Ishikawa (cell line): ENCODE measurements around the gene SHMT2.

Experiments
- CEBPB ChIP-seq: IDR thresholded peaks from 2 replicates; pipeline ENCODE4 v1.6.1; 2012
- CREB1 ChIP-seq: IDR thresholded peaks from 2 replicates; pipeline ENCODE4 v1.6.1; 2012; ENCODE audit warnings: low read depth
- EGR1 ChIP-seq: IDR thresholded peaks from 2 replicates; pipeline ENCODE4 v1.6.1; 2012
- EP300 ChIP-seq: IDR thresholded peaks from 2 replicates; pipeline ENCODE4 v1.6.1; 2012; ENCODE audit warnings: borderline replicate concordance
- FOXM1 ChIP-seq: IDR thresholded peaks from 2 replicates; pipeline ENCODE4 v1.6.1; 2012; ENCODE audit warnings: low read depth, borderline replicate concordance
- MAX ChIP-seq: IDR thresholded peaks from 2 replicates; pipeline ENCODE4 v1.6.1; 2012
- NFIC ChIP-seq: IDR thresholded peaks from 2 replicates; pipeline ENCODE4 v1.6.1; 2012
- RAD21 ChIP-seq: IDR thresholded peaks from 2 replicates; pipeline ENCODE4 v1.6.1; 2012; ENCODE audit warnings: low read depth
- REST ChIP-seq: IDR thresholded peaks from 2 replicates; pipeline ENCODE4 v1.6.1; 2012; ENCODE audit warnings: low read depth, mild to moderate bottlenecking
- TAF1 ChIP-seq: IDR thresholded peaks from 2 replicates; pipeline ENCODE4 v1.6.1; 2012; ENCODE audit warnings: low read depth, mild to moderate bottlenecking
- TCF12 ChIP-seq: IDR thresholded peaks from 2 replicates; pipeline ENCODE4 v1.6.1; 2012; ENCODE audit warnings: low read depth
- TEAD4 ChIP-seq: IDR thresholded peaks from 2 replicates; pipeline ENCODE4 v1.6.1; 2012
- USF1 ChIP-seq: IDR thresholded peaks from 2 replicates; pipeline ENCODE4 v1.6.1; 2012
- YY1 ChIP-seq: IDR thresholded peaks from 2 replicates; pipeline ENCODE4 v1.6.1; 2012; ENCODE audit warnings: low read depth
- ZBTB7A ChIP-seq: IDR thresholded peaks from 2 replicates; pipeline ENCODE4 v1.6.1; 2012; ENCODE audit warnings: low read depth

The SHMT2 gene

GRCh38 chr12:57195611-57196371, 33.7 kb upstream of the SHMT2 start:
- TF ChIP-seq CEBPB, result no peak
- no peak for TF ChIP-seq NFIC
- TF ChIP-seq ZBTB7A, result no peak
- TF ChIP-seq CREB1, result no peak
- TF ChIP-seq EP300, result no peak
- TF ChIP-seq TAF1, result no peak
- TF ChIP-seq TEAD4, result no peak
- no peak for TF ChIP-seq MAX
- no peak for TF ChIP-seq FOXM1

GRCh38 chr12:57196439-57196838, 33.1 kb upstream of the SHMT2 start:
- TF ChIP-seq EGR1 (no peak), FOXM1 (no peak), TEAD4 (no peak), CREB1 (no peak), EP300 (no peak), YY1 (no peak), RAD21 (no peak), MAX (no peak)

- no peak for TF ChIP-seq FOXM1
- no peak for TF ChIP-seq MAX
- TF ChIP-seq TEAD4, result no peak
Measured at GRCh38 chr12:57196956-57197355, 32.6 kb upstream of the SHMT2 start.

GRCh38 chr12:57198329-57198728, 31.2 kb upstream of the SHMT2 start:
- TF ChIP-seq EP300, result no peak
- no peak for TF ChIP-seq EGR1
- TF ChIP-seq MAX, result no peak
- no peak for TF ChIP-seq CREB1
- TF ChIP-seq YY1, result no peak
- TF ChIP-seq TEAD4, result no peak
- no peak for TF ChIP-seq REST
- no peak for TF ChIP-seq RAD21
- no peak for TF ChIP-seq FOXM1
- TF ChIP-seq CEBPB, result no peak
- TF ChIP-seq USF1, result no peak

- TF ChIP-seq MAX, result no peak
Measured at GRCh38 chr12:57199191-57199590, 30.3 kb upstream of the SHMT2 start.

- no peak for TF ChIP-seq ZBTB7A
- no peak for TF ChIP-seq EGR1
- TF ChIP-seq CREB1, result no peak
- no peak for TF ChIP-seq TCF12
- no peak for TF ChIP-seq CEBPB
- TF ChIP-seq TAF1, result no peak
- no peak for TF ChIP-seq TEAD4
- no peak for TF ChIP-seq EP300
- no peak for TF ChIP-seq USF1
- no peak for TF ChIP-seq REST
- TF ChIP-seq FOXM1, result no peak
- TF ChIP-seq RAD21, result no peak
- TF ChIP-seq NFIC, result no peak
- no peak for TF ChIP-seq MAX
- no peak for TF ChIP-seq YY1
Measured at GRCh38 chr12:57200497-57200896, 29.0 kb upstream of the SHMT2 start.
